Mesodermal cell (in vitro differentiated cells): ENCODE measurements around the gene SNCG.
"Not testable (repeated sequence)": the region's sequence is repeated elsewhere in the genome, so short reads cannot be mapped to it uniquely, and the experiment has no call there.

ENCODE experiments used
- H3K27ac ChIP-seq: 2 replicates; pipeline ENCODE4 v1.7.0; 2013; ENCODE audit warnings: mild to moderate bottlenecking, low read depth, low read length, moderate library complexity; ENCODE audit not compliant: severe bottlenecking
- H3K36me3 ChIP-seq: 2 replicates; pipeline ENCODE4 v1.7.1; 2013; ENCODE audit warnings: mild to moderate bottlenecking, low read length, moderate library complexity; ENCODE audit not compliant: control insufficient read depth, insufficient read depth
- H3K4me1 ChIP-seq: one replicate; pipeline ENCODE4 v1.7.1; 2013; ENCODE audit warnings: mild to moderate bottlenecking, low read length; ENCODE audit not compliant: insufficient read depth, control insufficient read depth, poor library complexity, severe bottlenecking
- H3K4me3 ChIP-seq: 2 replicates; pipeline ENCODE4 v1.7.0; 2013; ENCODE audit warnings: low read length, control low read depth, mild to moderate bottlenecking; ENCODE audit not compliant: insufficient read depth, poor library complexity, severe bottlenecking; ENCODE audit errors: extremely low read depth
- H3K9me3 ChIP-seq: 2 replicates; pipeline ENCODE4 v1.7.1; 2013; ENCODE audit warnings: mild to moderate bottlenecking, low read length, moderate library complexity; ENCODE audit not compliant: control insufficient read depth
- WGBS, 2 experiments: methylation state at CpG; one replicate each; pipeline ENCODE4 v1.1.5; 2013; ENCODE audit warnings: missing lambda C conversion rate in 2 of 2; ENCODE audit not compliant: insufficient coverage in 2 of 2; 5-methylcytosine and 5-hydroxymethylcytosine counted together

SNCG gene

GRCh38 chr10:86937502-86938154, 20.8 kb upstream of the SNCG start:
- Histone ChIP-seq H3K4me3 (no peak overlapping the region), H3K4me1 (peaks cover 7% of the 10 kb centered on the region), H3K36me3 (peaks cover 16% of the 10 kb centered on the region), H3K27ac (no peak overlapping the region), H3K9me3 (no peaks in the 10 kb centered on the region)
- WGBS, 2 experiments: 94 to 95% methylated on average over 4 to 6 of the region's 6 CpGs

- H3K4me1 ChIP-seq: peaks cover 7% of the 10 kb centered on the region
- H3K9me3 ChIP-seq: no peaks in the 10 kb centered on the region
- H3K27ac ChIP-seq: no peak overlapping the region
- peaks cover 14% of the 10 kb centered on the region for H3K36me3 ChIP-seq
- no peak overlapping the region for H3K4me3 ChIP-seq
- 82 to 92% methylated on average over 2 of the region's 2 CpGs for WGBS, 2 experiments
Measured at GRCh38 chr10:86938260-86938659, 20.1 kb upstream of the SNCG start.

- H3K27ac ChIP-seq, H3K9me3 ChIP-seq, H3K4me3 ChIP-seq, H3K36me3 ChIP-seq: not testable (repeated sequence)
- 91 to 98% methylated on average over 10 of the region's 16 CpGs for WGBS, 2 experiments
- H3K4me1 ChIP-seq: peaks cover 12% of the 10 kb centered on the region
Measured at GRCh38 chr10:86940076-86940475, 18.3 kb upstream of the SNCG start.

GRCh38 chr10:86940677-86941076, 17.7 kb upstream of the SNCG start:
- 98 to 100% methylated on average over 3 to 4 of the region's 6 CpGs for WGBS, 2 experiments
- H3K4me3 ChIP-seq: no peak overlapping the region
- H3K4me1 ChIP-seq: peaks cover 12% of the 10 kb centered on the region
- H3K9me3 ChIP-seq: no peaks in the 10 kb centered on the region
- no peak overlapping the region for H3K27ac ChIP-seq
- H3K36me3 ChIP-seq: peaks cover 7% of the 10 kb centered on the region

GRCh38 chr10:86941426-86941825, 17.0 kb upstream of the SNCG start:
- Histone ChIP-seq H3K27ac (no peak overlapping the region), H3K36me3 (peaks cover 3% of the 10 kb centered on the region), H3K9me3 (no peaks in the 10 kb centered on the region), H3K4me3 (no peak overlapping the region), H3K4me1 (peaks cover 11% of the 10 kb centered on the region)
- WGBS, 2 experiments: 100% methylated on average over 1 of the region's 2 CpGs; no CpG with 5 or more reads in 1 of the 2 experiments

GRCh38 chr10:86941991-86942421, 16.4 kb upstream of the SNCG start:
- WGBS, 2 experiments: 85 to 93% methylated on average over 8 to 13 of the region's 14 CpGs
- Histone ChIP-seq H3K4me1 (peaks cover 5% of the 10 kb centered on the region), H3K9me3 (no peaks in the 10 kb centered on the region), H3K36me3 (peaks cover 3% of the 10 kb centered on the region), H3K27ac (no peak overlapping the region), H3K4me3 (no peak overlapping the region)

- Histone ChIP-seq H3K9me3 (no peaks in the 10 kb centered on the region), H3K36me3 (no peaks in the 10 kb centered on the region), H3K4me1 (peaks cover 4% of the 10 kb centered on the region), H3K27ac (no peak overlapping the region), H3K4me3 (no peak overlapping the region)
- WGBS, 2 experiments: 95 to 96% methylated on average over 87 to 92 of the region's 94 CpGs
Measured at GRCh38 chr10:86942441-86943315, 15.7 kb upstream of the SNCG start.

- Histone ChIP-seq H3K9me3 (no peaks in the 10 kb centered on the region), H3K4me1 (peaks cover 4% of the 10 kb centered on the region), H3K36me3 (no peaks in the 10 kb centered on the region), H3K27ac (no peak overlapping the region), H3K4me3 (no peak overlapping the region)
- 94 to 97% methylated on average over 30 of the region's 30 CpGs for WGBS, 2 experiments
Measured at GRCh38 chr10:86943316-86944030, 14.9 kb upstream of the SNCG start.

- Histone ChIP-seq H3K36me3 (no peaks in the 10 kb centered on the region), H3K4me1 (peaks cover 4% of the 10 kb centered on the region), H3K9me3 (no peaks in the 10 kb centered on the region), H3K27ac (no peak overlapping the region), H3K4me3 (no peak overlapping the region)
- WGBS, 2 experiments: 85 to 94% methylated on average over 4 of the region's 4 CpGs
Measured at GRCh38 chr10:86944031-86944419, 14.4 kb upstream of the SNCG start.

GRCh38 chr10:86944471-86944870, 13.9 kb upstream of the SNCG start:
- Histone ChIP-seq H3K27ac (no peak overlapping the region), H3K4me1 (peaks cover 4% of the 10 kb centered on the region), H3K4me3 (no peak overlapping the region), H3K36me3 (no peaks in the 10 kb centered on the region), H3K9me3 (no peaks in the 10 kb centered on the region)
